ENCODE measurements around the gene ZBTB20. TPM values are rescaled to one million over a fixed set of nuclear protein-coding genes. Genes with fewer than 3 reads are reported as not detected.

The ZBTB20 gene
- total and polyA plus RNA-seq, 2 of the 4 experiments (the other 2 are of a cell fraction) = 0.75 to 14.7 TPM

GRCh38 chr3:114606336-114606735 lies 540.8 kb downstream of the ZBTB20 start:
- peak overlapping the region; percentile 37 for H2AK5ac ChIP-seq (ENCODE audit: low read depth, low read length)
- peak overlapping the region; percentile 22 for H2BK5ac ChIP-seq (ENCODE audit: low read depth, low read length, poor library complexity, severe bottlenecking)
- no peaks in the 10 kb centered on the region for H3K9me3 ChIP-seq (ENCODE audit: control insufficient read depth, insufficient read depth, low read length)
- peaks cover 9% of the 10 kb centered on the region for H3K9me1 ChIP-seq (ENCODE audit: insufficient read depth, low read length)
- no peak overlapping the region for H2AFZ ChIP-seq (replicated peaks; ENCODE audit: low read length, poor library complexity)
- H3K27me3 ChIP-seq (ENCODE audit: control insufficient read depth, insufficient read depth, low read length) = no peaks in the 10 kb centered on the region
- dilution Hi-C loops (cut with HindIII; ENCODE audit: low sequenced_read_pairs, unreplicated experiment) (no loop called here), intact Hi-C loops (cut with micrococcal nuclease) (loop anchor here (5.0 kb wide), 1 partner anchor 224 kb away; no protein-coding TSS in a partner anchor), in situ Hi-C loops (cut with MboI; ENCODE audit: low sequenced_read_pairs) (no loop called here)
- no peak overlapping the region for H3K4me3 ChIP-seq (ENCODE audit: insufficient read depth, low read depth, low read length)
- ATAC-seq (ENCODE audit: low read depth) (no peak), DNase-seq (no peak)
- H4K20me1 ChIP-seq (ENCODE audit: insufficient read depth, low read length) = no peaks in the 10 kb centered on the region
- ChIA-PET CTCF (no interaction called here), POLR2A (ENCODE audit: unreplicated experiment) (no interaction called here)
- peak overlapping the region; percentile 77 for H2BK20ac ChIP-seq (ENCODE audit: low read depth, low read length)
- H4K8ac ChIP-seq (ENCODE audit: low read depth in 2 of 2, low read length in 2 of 2) = peak overlapping the region; percentile 2 to 65; a peak in 3 of 4 replicates
- H3K4me1 ChIP-seq (ENCODE audit: control insufficient read depth, insufficient read depth, low read length) = peaks cover 19% of the 10 kb centered on the region
- TF ChIP-seq MAZ (IDR thresholded peaks at IDR 0.05; ENCODE audit: borderline replicate concordance, low read depth, low read length) (no peak), FOS (IDR thresholded peaks at IDR 0.05; ENCODE audit: low read depth, low read length) (no peak), CHD1 (IDR thresholded peaks at IDR 0.05; ENCODE audit: low read depth, low read length) (no peak), ELK1 (IDR thresholded peaks at IDR 0.05; ENCODE audit: borderline replicate concordance, low read depth, low read length) (no peak)
- H4K5ac ChIP-seq (ENCODE audit: low read depth, low read length) = peak overlapping the region; percentile 33; the same call in 1 of the 2 replicates
- peak overlapping the region; percentile 54 for H4K91ac ChIP-seq (ENCODE audit: insufficient read depth, low read depth, low read length)
- peak overlapping the region; percentile 29; the same call in 1 of the 2 replicates for H3K23ac ChIP-seq (ENCODE audit: low read depth, low read length)
- H3K56ac ChIP-seq (ENCODE audit: extremely low read depth, insufficient read depth, low read length) = peak overlapping the region; percentile 5; the same call in 1 of the 2 replicates
- H3K79me1 ChIP-seq (ENCODE audit: low read depth in 1 of 2, low read length in 2 of 2) = peaks cover 28 to 49% of the 10 kb centered on the region in 2 experiments
- peak overlapping the region; percentile 41 for H3K14ac ChIP-seq (replicated peaks; ENCODE audit: low read depth, low read length)
- no peak overlapping the region for H2AK9ac ChIP-seq (replicated peaks; ENCODE audit: low read depth, low read length, poor library complexity)
- peak overlapping the region; percentile 43; the same call in 2 of the 3 replicates for H2BK15ac ChIP-seq (ENCODE audit: low read depth, low read length)
- H3K4me2 ChIP-seq (ENCODE audit: low read depth, low read length) = peak overlapping the region; percentile 19; the same call in 1 of the 2 replicates
- no TSS peak for BruUV-seq (replicated peaks)
- H3K27ac ChIP-seq (ENCODE audit: insufficient read depth, low read length) = peak overlapping the region; percentile 53; the same call in 1 of the 2 replicates
- H2BK120ac ChIP-seq (ENCODE audit: low read depth, low read length) = peak overlapping the region; percentile 76
- WGBS, 2 experiments (ENCODE audit: extremely low coverage in 2 of 2, insufficient read length in 1 of 2) = 20% methylated on average over 1 of the region's 2 CpGs; no CpG with 5 or more reads in 1 of the 2 experiments
- H3K36me3 ChIP-seq (ENCODE audit: control insufficient read depth, insufficient read depth, low read length) = no peaks in the 10 kb centered on the region
- peak overlapping the region; percentile 51; the same call in 1 of the 2 replicates for H3K18ac ChIP-seq (ENCODE audit: low read depth, low read length)
- no peak overlapping the region for H3K9ac ChIP-seq (ENCODE audit: low read depth, low read length)
- H3K4ac ChIP-seq (ENCODE audit: low read depth, low read length) = peak overlapping the region; percentile 74

Data from IMR-90 (cell line).